KOPT-K1 (cell line): ENCODE results near the gene COQ4.
"Not testable (repeated sequence)": the region's sequence is repeated elsewhere in the genome, so short reads cannot be mapped to it uniquely, and the experiment has no call there.

Experiments used
- H3K27ac ChIP-seq: fragments of 200-600 bp; sonication (generic); 2 replicates; pipeline ENCODE4 v1.5.1; 2016; ENCODE audit warnings: antibody characterized with exemption, mild to moderate bottlenecking, low read depth, low read length; ENCODE audit not compliant: poor library complexity, severe bottlenecking
- H3K36me3 ChIP-seq: fragments of 200-600 bp; sonication (generic); 2 replicates; pipeline ENCODE4 v1.5.1; 2017; ENCODE audit warnings: antibody characterized with exemption, mild to moderate bottlenecking, low read length, moderate library complexity; ENCODE audit not compliant: insufficient read depth
- H3K9me3 ChIP-seq: fragments of 200-600 bp; sonication (generic); 2 replicates; pipeline ENCODE4 v1.5.1; 2017; ENCODE audit warnings: antibody characterized with exemption, low read length, mild to moderate bottlenecking; ENCODE audit not compliant: insufficient read depth, poor library complexity, severe bottlenecking

Gene COQ4

GRCh38 chr9:128323212-128323730, 632 bp downstream of the COQ4 start:
- Histone ChIP-seq H3K27ac (peak overlapping the region; percentile 87), H3K36me3 (peaks cover 39% of the 10 kb centered on the region), H3K9me3 (no peaks in the 10 kb centered on the region)

- peaks cover 44% of the 10 kb centered on the region for H3K36me3 ChIP-seq
- no peaks in the 10 kb centered on the region for H3K9me3 ChIP-seq
- peak overlapping the region; percentile 87 for H3K27ac ChIP-seq
These were observed 1.2 kb downstream of the COQ4 start for GRCh38 chr9:128323791-128324190.

GRCh38 chr9:128324401-128324800, 1.8 kb downstream of the COQ4 start:
- Histone ChIP-seq H3K27ac (no peak overlapping the region), H3K36me3 (peaks cover 44% of the 10 kb centered on the region), H3K9me3 (no peaks in the 10 kb centered on the region)

GRCh38 chr9:128325629-128326028, 3.0 kb downstream of the COQ4 start:
- H3K36me3 ChIP-seq: peaks cover 48% of the 10 kb centered on the region
- H3K27ac ChIP-seq: no peak overlapping the region

GRCh38 chr9:128333451-128333869, 10.8 kb downstream of the COQ4 start:
- Histone ChIP-seq H3K36me3 (peaks cover 26% of the 10 kb centered on the region; the same call in 1 of the 2 replicates), H3K27ac (no peak overlapping the region), H3K9me3 (no peaks in the 10 kb centered on the region)

More at GRCh38 chr9:128325629-128326028, 3.0 kb downstream of the COQ4 start:
- H3K9me3 ChIP-seq: no peaks in the 10 kb centered on the region

- Histone ChIP-seq H3K36me3 (peaks cover 18% of the 10 kb centered on the region; the same call in 1 of the 2 replicates), H3K27ac (no peak overlapping the region), H3K9me3 (no peaks in the 10 kb centered on the region)
These were observed 12.5 kb downstream of the COQ4 start for GRCh38 chr9:128335161-128335560.

GRCh38 chr9:128335914-128336313, 13.3 kb downstream of the COQ4 start:
- no peaks in the 10 kb centered on the region for H3K9me3 ChIP-seq
- H3K27ac ChIP-seq: no peak overlapping the region
- peaks cover 18% of the 10 kb centered on the region; the same call in 1 of the 2 replicates for H3K36me3 ChIP-seq

- Histone ChIP-seq H3K36me3 (peaks cover 12% of the 10 kb centered on the region), H3K9me3 (no peaks in the 10 kb centered on the region), H3K27ac (no peak overlapping the region)
These were observed 15.3 kb downstream of the COQ4 start for GRCh38 chr9:128337936-128338335.

- H3K36me3 ChIP-seq: peaks cover 14% of the 10 kb centered on the region
- not testable (repeated sequence) for H3K27ac ChIP-seq, H3K9me3 ChIP-seq
These were observed 16.4 kb downstream of the COQ4 start for GRCh38 chr9:128338852-128339614.

- Histone ChIP-seq H3K27ac (peak within 1 kb of the TSS; percentile 48), H3K36me3 (peaks cover 24% of the 10 kb centered on the region), H3K9me3 (no peaks in the 10 kb centered on the region)
These were observed 17.4 kb downstream of the COQ4 start, which contains the start of gene SLC27A4 for GRCh38 chr9:128339761-128340690. Gene SLC27A4 (plus strand): TSS chr9:128340527. CDS start chr9:128343133, 2,606 bp downstream.

GRCh38 chr9:128340691-128341434, 18.2 kb downstream of the COQ4 start:
- H3K36me3 ChIP-seq: peaks cover 32% of the 10 kb centered on the region
- peak overlapping the region; percentile 48 for H3K27ac ChIP-seq
- no peaks in the 10 kb centered on the region for H3K9me3 ChIP-seq

GRCh38 chr9:128341435-128341849, 18.8 kb downstream of the COQ4 start:
- peaks cover 34% of the 10 kb centered on the region for H3K36me3 ChIP-seq
- H3K27ac ChIP-seq: peak overlapping the region; percentile 48
- H3K9me3 ChIP-seq: no peaks in the 10 kb centered on the region

GRCh38 chr9:128342971-128343680, 20.5 kb downstream of the COQ4 start:
- peaks cover 40% of the 10 kb centered on the region for H3K36me3 ChIP-seq
- H3K27ac ChIP-seq: no peak overlapping the region
- no peaks in the 10 kb centered on the region for H3K9me3 ChIP-seq

GRCh38 chr9:128343855-128344254, 21.2 kb downstream of the COQ4 start:
- no peak overlapping the region for H3K27ac ChIP-seq
- peaks cover 43% of the 10 kb centered on the region for H3K36me3 ChIP-seq
- H3K9me3 ChIP-seq: no peaks in the 10 kb centered on the region
